ENCODE measurements around the gene TMEM8B. TPM values are rescaled to one million over a fixed set of nuclear protein-coding genes. Genes with fewer than 3 reads are reported as not detected.

TMEM8B gene
- polyA plus RNA-seq, 1 donor (not counting 4 experiments of a cell fraction or from before 2014, with no cell fraction given) = 1.3 TPM

DNA sequence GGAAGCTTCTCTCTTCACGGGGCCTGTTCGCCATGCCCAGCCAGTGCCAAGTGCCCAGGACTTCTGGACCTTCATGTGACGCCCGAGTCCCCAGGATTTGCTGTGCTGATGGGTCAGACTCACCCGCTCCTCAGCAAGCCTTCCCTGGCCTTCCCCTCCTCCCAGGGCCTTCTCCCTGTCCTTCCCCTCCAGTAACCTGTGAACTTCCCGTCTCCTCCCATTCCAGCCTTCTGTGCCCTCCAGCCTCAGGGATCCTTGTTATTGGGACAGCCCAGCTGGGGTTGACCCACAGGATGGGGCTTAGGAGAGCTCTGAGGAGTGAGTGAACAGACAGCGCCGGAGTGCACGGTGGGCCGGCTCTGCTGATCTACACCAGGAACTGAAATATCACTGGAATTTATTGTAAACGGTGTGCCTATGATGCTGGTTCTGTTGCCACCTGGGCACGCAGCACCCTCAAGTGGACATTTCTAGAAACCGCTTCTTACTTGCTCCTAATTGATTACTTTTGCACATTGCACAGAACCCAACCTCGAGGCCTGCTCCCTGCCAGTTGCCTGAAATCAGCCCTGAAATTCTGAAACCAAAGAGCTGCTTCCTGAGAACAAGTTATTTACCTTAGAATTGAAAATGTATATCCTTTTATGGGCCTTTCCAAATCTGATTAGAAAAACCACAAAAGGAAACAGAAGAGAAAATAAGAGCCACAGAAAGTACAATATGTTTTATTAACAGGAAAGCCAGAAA, 81.8 kb downstream of the TMEM8B start:
- Histone ChIP-seq H3K9me1 (ENCODE audit: control insufficient read depth, extremely low read depth, insufficient read depth, low read length) (no peaks in the 10 kb centered on the region), H3K27me3 (ENCODE audit: control insufficient read depth, extremely low read depth, insufficient read depth, low read length) (no peaks in the 10 kb centered on the region), H3K4me2 (ENCODE audit: control insufficient read depth, extremely low read depth, insufficient read depth, low read depth, low read length) (no peak overlapping the region), H4K20me1 (ENCODE audit: control insufficient read depth, extremely low read depth, insufficient read depth, low read length) (no peaks in the 10 kb centered on the region), H3K4me3 (ENCODE audit: control insufficient read depth in 2 of 3, extremely low read depth in 1 of 3, insufficient read depth in 2 of 3, low read depth in 1 of 3, low read length in 3 of 3) (no peak overlapping the region), H3K79me2 (ENCODE audit: control insufficient read depth, insufficient read depth, low read length) (no peaks in the 10 kb centered on the region), H3K9me3 (ENCODE audit: control insufficient read depth, low read depth, low read length) (no peaks in the 10 kb centered on the region), H2AFZ (ENCODE audit: control insufficient read depth, low read length) (no peak overlapping the region), H3K36me3 (ENCODE audit: control insufficient read depth in 2 of 2, extremely low read depth in 1 of 2, insufficient read depth in 2 of 2, low read length in 2 of 2) (no peaks in the 10 kb centered on the region), H3K4me1 (ENCODE audit: control insufficient read depth, extremely low read depth, insufficient read depth, low read length) (peaks cover 35% of the 10 kb centered on the region), H3K27ac (ENCODE audit: control insufficient read depth, insufficient read depth, low read length) (no peak overlapping the region), H3K9ac (ENCODE audit: control insufficient read depth, extremely low read depth, insufficient read depth, low read length) (no peak overlapping the region)
- TF ChIP-seq, protein P1, sequence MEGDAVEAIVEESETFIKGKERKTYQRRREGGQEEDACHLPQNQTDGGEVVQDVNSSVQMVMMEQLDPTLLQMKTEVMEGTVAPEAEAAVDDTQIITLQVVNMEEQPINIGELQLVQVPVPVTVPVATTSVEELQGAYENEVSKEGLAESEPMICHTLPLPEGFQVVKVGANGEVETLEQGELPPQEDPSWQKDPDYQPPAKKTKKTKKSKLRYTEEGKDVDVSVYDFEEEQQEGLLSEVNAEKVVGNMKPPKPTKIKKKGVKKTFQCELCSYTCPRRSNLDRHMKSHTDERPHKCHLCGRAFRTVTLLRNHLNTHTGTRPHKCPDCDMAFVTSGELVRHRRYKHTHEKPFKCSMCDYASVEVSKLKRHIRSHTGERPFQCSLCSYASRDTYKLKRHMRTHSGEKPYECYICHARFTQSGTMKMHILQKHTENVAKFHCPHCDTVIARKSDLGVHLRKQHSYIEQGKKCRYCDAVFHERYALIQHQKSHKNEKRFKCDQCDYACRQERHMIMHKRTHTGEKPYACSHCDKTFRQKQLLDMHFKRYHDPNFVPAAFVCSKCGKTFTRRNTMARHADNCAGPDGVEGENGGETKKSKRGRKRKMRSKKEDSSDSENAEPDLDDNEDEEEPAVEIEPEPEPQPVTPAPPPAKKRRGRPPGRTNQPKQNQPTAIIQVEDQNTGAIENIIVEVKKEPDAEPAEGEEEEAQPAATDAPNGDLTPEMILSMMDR (optimal IDR thresholded peaks at IDR 0.05 in 1 of 3, IDR thresholded peaks at IDR 0.05 in 1 of 3, conservative IDR thresholded peaks at IDR 0.05 in 1 of 3; ENCODE audit: extremely low read depth in 1 of 3, insufficient read depth in 2 of 3, low read length in 3 of 3) = peak; percentile 70 to 87 (median 74)
- TF ChIP-seq EZH2 (IDR thresholded peaks at IDR 0.05; ENCODE audit: low read length) = no peak
- DNase-seq (ENCODE audit: low read depth, low spot score) (no peak), FAIRE-seq (no peak)
- dilution Hi-C loops (cut with MboI; ENCODE audit: extremely low pct_ligation_motif_present, low sequenced_read_pairs) = no loop called here

- H3K79me2 ChIP-seq (ENCODE audit: control insufficient read depth, insufficient read depth, low read length) = no peaks in the 10 kb centered on the region
- H3K4me3 ChIP-seq (ENCODE audit: control insufficient read depth in 2 of 3, extremely low read depth in 1 of 3, insufficient read depth in 2 of 3, low read depth in 1 of 3, low read length in 3 of 3) = no peak overlapping the region
- H3K9me3 ChIP-seq (ENCODE audit: control insufficient read depth, low read depth, low read length) = no peaks in the 10 kb centered on the region
- no peak overlapping the region for H3K4me2 ChIP-seq (ENCODE audit: control insufficient read depth, extremely low read depth, insufficient read depth, low read depth, low read length)
- no peaks in the 10 kb centered on the region for H3K36me3 ChIP-seq (ENCODE audit: control insufficient read depth in 2 of 2, extremely low read depth in 1 of 2, insufficient read depth in 2 of 2, low read length in 2 of 2)
- DNase-seq (ENCODE audit: low read depth, low spot score) (no peak), FAIRE-seq (no peak)
- H4K20me1 ChIP-seq (ENCODE audit: control insufficient read depth, extremely low read depth, insufficient read depth, low read length) = no peaks in the 10 kb centered on the region
- dilution Hi-C loops (cut with MboI; ENCODE audit: extremely low pct_ligation_motif_present, low sequenced_read_pairs) = no loop called here
- no peaks in the 10 kb centered on the region for H3K27me3 ChIP-seq (ENCODE audit: control insufficient read depth, extremely low read depth, insufficient read depth, low read length)
- no peaks in the 10 kb centered on the region for H3K9me1 ChIP-seq (ENCODE audit: control insufficient read depth, extremely low read depth, insufficient read depth, low read length)
- H2AFZ ChIP-seq (ENCODE audit: control insufficient read depth, low read length) = no peak overlapping the region
- no peak overlapping the region for H3K27ac ChIP-seq (ENCODE audit: control insufficient read depth, insufficient read depth, low read length)
- H3K4me1 ChIP-seq (ENCODE audit: control insufficient read depth, extremely low read depth, insufficient read depth, low read length) = peaks cover 28% of the 10 kb centered on the region
- H3K9ac ChIP-seq (ENCODE audit: control insufficient read depth, extremely low read depth, insufficient read depth, low read length) = no peak overlapping the region
- TF ChIP-seq EZH2 (IDR thresholded peaks at IDR 0.05; ENCODE audit: low read length) = no peak
- TF ChIP-seq, protein P1 (optimal IDR thresholded peaks at IDR 0.05 in 1 of 3, IDR thresholded peaks at IDR 0.05 in 1 of 3, conservative IDR thresholded peaks at IDR 0.05 in 1 of 3; ENCODE audit: extremely low read depth in 1 of 3, insufficient read depth in 2 of 3, low read length in 3 of 3) = no peak
Observed at GRCh38 chr9:35911690-35912089, 82.7 kb downstream of the TMEM8B start.
